Nucleus accumbens (tissue), 56 donors: Measurements from ENCODE around the gene LDHD.
"Not testable (repeated sequence)": the region's sequence is repeated elsewhere in the genome, so short reads cannot be mapped to it uniquely, and the experiment has no call there.

ENCODE experiments used
- DNase-seq, 56 donors: peaks; one replicate each; lab custom pipeline; 2025; lab: John Stamatoyannopoulos, UW

LDHD gene

DNA sequence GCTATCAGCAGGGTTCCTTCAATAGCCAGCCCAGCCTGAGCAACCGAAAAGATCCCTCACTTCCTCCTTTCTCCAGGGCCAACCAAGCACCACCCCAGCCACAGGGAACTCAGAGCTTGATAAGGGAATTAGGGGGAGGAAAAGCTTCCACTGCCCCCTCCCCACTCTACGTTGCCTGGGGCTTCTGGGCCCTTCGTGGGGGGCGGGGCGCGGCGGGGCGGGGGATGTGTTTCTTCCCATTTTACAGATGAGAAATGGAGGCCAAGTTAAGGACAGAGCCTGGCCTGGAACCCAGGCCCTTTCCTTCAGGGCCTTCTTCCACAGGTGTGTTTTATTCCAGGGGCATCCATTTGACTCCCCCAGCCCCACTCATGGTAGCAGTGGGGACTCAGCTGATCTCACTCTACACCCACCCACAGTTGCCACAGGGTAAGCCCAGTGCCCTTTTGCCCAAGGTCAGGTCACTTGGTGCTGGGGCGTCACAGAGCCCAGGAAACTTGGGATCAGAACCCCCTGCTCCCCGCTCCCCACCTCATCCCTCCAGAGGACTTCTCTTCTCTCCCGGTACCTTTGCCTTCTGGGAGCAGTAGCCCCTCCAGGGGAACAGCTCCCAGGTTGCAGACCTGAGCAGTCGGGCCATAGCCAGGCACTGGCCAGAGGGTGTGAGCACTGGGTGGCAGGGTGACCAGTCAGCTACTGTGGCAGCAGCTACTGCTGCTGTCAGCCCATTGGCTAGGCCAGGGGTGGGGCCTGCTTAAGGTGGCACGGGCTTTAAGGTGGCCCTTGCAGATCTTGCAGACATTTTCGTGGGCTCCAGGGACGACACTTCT is at the start of gene LDHD:
LDHD (minus strand) TSS at position 700 of the 830 bp plus-strand sequence; CDS start at position 640, 60 bp downstream.
- DNase-seq: peak in 55 of 56 donors; percentile 24 to 95 (median 81)

DNA sequence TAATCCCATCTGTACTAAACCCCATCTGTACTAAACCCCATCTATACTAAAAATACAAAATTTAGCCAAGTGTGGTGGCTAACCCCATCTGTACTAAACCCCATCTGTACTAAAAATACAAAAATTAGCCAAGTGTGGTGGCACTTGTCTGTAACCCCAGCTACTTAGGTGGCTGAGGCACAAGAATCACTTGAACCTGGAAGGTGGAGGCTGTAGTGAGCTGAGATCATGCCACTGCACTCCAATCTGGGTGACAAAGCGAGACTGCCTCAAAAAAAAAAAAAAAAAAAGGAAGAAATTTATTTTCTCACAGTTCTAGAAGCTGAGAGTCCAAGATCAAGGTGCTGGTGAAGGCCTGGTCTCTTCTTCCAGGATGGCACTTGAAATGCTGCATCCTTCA is 43.8 kb upstream of the LDHD start:
- no peak for DNase-seq

DNA sequence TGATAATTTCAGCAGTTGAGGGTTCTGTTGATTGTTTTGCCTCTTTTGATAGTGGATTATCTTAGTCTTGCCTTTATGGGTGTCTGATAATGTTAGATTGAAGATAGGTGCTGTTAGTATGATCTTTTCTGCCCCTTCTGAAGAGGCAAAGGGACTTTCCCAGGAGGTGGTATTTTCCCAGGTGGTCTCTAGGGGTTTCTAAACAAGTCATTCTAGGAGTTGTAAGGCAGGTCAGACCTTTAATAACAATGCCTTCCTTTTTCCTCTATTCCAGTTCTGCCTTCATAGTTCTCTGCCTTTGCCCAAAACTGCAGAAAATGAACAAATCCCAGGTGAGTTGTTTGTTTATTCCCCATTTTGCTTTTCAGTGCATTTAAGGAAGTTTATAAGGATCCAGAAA is 36.1 kb upstream of the LDHD start:
- DNase-seq: no peak

DNA sequence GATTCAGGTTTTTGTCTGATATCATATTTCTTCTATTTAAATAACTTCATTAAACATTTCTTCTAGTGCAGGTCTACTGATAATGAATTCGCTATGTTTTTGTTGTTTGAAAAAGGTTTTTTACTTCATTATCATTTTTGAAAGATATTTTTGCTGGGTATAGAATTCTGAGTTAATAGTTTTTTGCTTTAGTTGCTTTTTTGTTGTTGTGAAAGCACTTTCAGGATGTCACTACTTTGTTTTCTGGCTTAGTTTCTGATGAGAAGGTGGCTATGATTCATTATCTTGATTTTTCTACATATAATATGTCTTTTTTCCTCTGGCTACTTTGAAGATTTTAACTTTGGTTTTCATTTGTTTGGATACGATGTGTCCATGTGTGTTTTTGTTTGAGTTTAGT is 35.2 kb upstream of the LDHD start:
- no peak for DNase-seq

DNA sequence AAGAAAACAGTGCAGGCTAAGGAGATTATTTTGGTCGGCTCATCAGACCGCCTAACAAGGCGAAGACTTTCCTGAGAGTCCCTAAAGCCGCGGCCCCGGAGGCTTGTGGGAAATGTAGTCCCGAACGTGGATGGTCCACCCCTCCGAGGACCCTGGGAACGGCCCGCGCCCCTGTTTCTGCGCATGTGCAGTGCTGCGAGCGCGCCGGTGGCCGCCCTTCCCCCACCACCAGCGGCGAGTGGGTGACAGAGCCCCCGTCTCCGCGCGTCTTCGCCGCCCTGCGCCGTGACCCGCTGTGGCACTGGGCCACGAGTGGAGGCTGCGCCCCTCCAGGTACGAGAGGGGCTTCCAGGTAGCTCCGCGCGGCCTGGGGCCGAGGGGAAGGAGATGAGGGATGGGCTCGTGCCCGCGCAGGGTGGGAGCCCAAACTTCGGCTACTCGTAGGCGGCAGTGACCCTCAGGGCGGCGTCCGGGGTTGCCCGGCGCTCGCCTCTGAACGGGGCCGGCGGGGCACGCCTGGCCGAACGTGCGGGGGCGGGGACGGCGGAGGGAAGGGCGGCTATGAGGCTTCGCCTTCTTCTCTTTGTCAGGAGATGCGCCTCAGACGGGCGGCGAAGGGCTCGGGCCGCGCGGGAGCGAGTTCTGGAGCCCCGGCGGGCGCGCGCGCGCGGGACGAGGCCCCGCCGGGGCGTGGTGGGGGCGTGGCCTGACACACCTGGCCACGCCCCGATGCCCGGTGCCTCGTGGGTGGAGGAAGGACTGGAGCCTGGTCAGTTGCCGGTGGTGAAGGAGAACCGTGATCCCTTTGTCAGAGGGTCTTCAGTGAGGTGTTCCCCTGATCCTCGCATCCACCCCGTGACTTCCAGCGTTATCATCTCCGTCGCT is 32.0 kb upstream of the LDHD start, which contains the start of gene ZFP1:
ZFP1 (plus strand) TSS at position 214 of the 885 bp plus-strand sequence. CDS start 4,428 bp downstream, outside the sequence.
- peak; percentile 33 to 97 (median 88) for DNase-seq

DNA sequence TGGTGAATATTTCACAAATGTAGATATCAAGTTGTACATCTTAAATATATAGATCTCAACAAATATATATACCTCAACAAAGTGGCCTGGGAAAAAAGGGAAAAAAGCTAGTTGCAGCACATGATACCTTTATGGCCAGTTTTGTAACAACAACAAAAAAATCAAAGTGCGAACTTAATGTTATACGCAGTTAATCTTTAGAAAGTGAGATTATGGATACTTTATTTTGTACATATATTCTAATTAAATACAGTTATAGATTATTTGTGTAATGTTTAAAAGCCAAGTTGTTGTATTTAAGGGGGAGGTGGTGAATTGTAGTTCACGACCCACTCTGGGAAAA is 31.4 kb upstream of the LDHD start:
- DNase-seq: no peak

DNA sequence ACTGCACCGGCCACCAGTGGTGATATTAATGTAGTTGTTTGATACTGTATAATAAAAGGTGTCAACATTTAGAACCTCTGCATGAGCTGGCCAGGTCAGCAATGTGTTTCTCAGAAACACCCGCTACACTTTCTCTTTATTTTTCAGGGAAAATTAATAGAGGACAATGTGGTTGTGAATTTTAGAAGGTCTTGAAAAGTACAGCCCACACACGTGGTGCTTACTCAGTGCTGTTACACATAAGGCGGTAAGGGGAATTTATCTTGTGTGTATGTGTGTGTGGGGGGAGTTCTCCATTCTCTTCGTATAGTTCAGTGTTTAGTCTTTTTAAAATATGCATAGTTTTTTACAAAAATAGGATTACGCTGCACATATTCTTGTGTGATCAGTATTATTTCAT is 27.4 kb upstream of the LDHD start:
- no peak for DNase-seq

DNA sequence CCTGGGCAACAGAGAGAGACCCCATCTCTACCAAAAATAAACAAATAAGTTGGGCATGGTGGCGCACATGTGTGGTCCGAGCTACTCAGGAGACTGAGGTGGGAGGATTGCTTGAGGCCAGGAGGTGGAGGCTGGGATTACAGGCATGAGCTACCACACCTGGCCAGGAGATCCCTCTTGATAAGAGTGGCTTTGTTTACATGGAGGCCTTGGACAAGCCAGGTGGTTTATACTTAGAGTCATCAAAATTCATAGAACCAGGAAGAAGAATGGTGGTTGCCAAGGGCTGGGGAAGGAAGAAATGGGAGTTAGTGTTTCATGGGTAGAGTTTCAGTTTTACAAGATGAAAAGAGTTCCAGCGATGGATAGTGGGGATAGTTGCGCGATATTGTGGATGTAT is 22.9 kb upstream of the LDHD start:
- DNase-seq: no peak

DNA sequence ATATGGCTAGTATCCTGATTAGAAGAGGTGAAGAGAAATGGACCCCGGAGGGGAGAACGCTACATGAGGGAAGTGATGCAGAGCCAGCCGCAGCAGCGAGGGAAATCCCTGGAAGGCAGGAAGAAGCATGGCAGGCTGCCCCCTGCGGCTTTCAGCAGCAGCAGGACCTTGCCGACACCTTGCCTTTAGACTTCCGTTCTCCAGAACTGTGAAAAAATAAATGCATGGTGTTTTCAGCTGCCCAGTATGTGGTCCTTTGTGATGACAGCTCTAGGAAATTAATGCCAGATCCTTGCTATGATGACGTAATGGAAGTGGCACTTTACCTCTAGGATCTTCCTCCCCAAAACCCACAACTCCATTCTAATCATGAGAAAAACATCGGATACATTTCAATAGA is 22.1 kb upstream of the LDHD start:
- no peak for DNase-seq

DNA sequence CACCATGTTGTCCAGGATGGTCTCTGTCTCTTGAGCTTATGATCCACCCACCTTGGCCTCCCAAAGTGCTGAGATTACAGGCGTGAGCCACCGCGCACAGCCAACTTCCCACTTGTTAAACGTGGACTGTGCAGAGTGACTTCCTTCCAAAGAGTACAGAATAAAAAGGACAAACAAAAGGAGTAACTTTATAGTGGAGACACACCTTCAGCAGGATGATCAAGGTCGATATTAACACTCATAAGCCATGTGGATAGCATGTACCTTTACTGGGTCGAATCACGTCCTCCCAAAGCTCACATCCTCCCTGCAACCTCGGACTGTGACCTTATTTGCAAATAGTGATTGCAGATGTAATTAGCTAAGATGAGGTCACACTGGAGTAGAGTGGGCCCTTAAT is 21.7 kb upstream of the LDHD start:
- no peak for DNase-seq

DNA sequence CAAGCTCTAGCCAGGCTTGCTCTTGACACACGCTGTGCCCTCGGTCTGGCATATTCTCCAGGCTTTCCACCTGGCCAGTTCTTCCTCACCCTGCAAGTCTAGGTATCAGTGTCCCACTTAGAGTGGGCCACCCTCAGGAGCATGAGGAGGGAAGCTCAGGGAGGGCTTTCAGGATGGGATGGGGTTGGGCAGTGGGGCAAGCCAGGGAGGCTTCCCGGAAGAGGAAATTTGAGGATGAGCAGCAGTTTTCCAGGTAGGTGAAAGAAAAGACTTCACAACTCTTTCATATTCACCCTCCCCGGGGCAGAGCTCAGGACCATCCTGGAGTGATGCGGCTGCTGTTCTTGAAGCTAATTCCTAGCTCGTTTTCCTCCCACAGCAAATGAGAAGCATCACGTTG is 14.5 kb upstream of the LDHD start:
- DNase-seq: no peak

DNA sequence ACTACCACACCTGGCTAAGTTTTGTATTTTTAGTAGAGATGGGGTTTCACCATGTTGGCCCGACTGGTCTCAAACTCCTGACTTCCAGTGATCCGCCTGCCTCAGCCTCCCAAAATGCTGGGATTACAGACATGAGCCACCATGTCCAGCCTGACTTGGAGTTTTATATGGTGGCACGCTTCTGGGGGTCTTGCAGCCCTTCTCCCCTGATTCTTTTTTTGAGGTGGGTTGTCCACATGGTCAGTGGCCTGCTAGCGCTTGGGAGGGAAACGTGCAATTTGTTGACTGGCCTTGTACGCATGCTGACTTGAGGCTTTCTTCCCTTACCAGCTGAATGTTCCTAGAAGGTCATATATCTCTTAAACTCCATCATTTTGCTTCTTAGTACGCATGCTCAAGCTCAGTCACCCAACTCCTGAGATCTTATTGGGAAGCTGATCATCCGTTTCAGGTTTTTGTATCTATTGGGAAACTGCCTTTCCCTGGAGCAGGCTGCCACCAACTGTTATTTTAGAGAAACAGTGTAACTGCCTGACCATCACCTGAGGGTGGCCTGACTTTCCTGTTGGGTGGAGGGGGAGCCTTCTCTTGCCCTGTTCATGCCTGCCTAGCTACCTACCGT is 13.7 kb upstream of the LDHD start:
- DNase-seq: peak in 1 of 56 donors; percentile 14

DNA sequence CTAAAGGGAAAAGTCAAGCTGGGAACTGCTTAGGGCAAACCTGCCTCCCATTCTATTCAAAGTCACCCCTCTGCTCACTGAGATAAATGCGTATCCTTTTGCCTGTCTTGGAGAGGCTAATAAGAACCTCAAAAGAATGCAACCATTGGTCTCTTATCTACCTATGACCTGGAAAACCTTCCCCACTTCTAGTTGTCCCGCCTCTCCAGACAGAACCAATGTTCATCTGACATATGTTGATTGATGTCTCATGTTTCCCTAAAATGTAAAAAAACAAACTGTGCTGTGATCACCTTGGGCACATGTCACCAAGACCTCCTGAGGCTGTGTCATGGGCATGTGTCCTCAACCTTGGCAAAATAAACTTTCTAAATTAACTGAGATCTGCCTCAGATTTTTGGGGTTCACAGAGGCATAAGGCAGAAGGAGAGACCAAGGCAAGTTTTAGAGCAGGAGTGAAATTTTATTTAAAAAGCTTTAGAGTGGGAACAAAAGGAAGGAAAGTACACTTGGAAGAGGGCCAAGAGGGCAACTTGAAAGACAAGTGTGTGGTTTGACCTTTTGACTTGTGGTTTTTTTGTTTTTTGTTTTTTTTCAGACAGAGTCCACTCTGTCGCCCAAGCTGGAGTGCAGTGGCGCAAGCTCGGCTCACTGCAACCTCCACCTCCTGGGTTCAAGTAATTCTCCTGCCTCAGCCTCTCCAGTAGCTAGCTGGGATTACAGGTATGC is 13.0 kb upstream of the LDHD start:
- DNase-seq: not testable (repeated sequence)

DNA sequence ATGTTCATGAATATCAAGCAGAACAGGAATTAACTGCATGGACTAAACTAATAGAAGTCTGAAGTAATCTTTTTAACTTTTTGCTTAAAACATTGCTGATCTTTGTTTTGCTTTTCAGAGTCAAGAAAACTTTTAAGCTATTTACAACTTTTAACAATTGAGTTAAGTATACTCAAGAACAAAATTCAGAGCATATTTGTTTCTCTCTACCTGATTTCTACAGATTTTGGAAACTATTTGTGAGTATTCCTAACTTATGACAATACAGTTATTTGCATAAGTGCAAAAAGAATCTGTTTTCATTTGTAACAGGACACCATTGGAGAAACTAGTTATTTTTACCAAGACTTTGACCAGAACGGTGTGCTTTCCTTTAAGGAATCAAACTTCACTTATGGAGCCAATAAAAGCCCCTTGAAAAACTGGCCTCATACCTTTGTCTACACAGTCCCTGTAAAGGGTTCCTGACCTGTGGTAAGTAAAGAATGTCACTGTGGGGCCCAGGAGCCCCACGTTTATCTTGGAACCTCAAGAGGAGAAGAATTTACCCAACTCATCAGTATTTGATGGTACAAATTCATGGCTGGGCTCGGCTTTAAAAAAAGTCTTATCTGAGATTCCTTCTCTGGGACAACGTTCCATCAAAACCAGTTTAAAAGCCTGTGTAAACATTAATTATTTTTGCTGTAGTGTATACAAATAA is 11.3 kb upstream of the LDHD start:
- no peak for DNase-seq

DNA sequence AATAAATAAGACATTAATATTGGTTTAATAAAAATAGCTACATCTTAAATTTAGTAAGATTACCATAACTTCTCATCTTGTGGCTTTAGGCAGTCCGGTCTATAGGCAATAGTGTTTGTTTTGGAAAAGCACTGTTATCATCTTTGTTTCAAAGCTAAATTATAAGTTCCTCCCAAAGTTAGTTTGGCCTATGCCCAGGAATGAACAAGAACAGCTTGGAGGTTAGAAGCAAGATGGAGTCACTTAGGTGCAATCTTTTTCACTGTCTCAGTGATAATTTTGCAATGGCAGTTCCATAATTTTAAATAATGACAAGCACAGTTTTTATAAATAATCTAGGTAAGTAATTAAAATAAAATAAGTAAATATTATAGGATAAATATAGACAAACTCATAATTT is 6.0 kb upstream of the LDHD start:
- DNase-seq: no peak

DNA sequence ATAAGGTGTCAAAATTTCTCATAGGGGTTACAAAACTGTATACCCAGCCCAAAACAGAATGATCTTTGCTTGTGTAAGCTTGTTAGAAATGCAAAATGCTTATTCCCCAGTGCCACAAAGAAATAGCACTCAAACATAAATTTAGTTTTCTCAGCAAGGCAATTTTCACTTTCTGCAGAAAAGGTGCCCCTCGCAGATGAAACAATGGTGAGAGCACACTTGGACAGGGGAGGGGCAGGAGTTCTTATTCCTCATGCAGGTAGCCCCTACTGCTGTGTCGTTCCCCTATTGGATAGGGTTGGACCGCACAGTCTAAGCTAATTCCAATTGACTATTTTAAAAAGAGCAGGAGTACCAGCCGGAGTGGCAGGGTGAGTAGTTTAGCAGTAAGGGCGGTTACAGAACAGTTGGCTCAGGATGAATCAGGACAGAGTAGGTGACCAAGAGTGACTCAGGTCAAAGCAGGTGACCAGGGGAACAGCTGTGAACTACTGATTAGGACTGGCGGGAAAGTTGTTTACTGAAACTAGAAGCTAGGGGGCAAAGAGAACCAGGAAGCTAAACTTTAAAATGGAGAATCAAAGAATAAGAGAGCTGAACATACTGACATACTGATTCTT is 5.5 kb upstream of the LDHD start:
- DNase-seq: no peak

DNA sequence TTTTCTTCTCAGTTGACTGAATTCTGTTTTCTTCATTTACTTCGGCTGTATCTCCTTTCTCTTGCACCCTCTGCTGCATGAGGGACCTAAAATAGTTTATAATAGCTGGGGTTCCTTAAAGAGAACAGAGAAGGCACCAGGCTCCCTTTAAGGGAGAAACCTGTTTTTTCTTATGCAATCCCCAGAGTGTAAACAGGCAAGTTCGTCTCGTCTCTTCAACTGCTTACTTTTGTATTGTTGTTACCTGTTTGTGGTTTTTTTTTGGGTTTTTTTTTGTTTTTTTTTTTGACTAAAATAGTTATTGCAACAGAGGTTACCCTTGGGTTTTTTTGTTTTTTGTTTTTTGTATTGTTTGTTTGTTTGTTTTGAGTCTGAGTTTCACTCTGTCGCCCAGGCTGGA is 3.7 kb upstream of the LDHD start:
- no peak for DNase-seq

DNA sequence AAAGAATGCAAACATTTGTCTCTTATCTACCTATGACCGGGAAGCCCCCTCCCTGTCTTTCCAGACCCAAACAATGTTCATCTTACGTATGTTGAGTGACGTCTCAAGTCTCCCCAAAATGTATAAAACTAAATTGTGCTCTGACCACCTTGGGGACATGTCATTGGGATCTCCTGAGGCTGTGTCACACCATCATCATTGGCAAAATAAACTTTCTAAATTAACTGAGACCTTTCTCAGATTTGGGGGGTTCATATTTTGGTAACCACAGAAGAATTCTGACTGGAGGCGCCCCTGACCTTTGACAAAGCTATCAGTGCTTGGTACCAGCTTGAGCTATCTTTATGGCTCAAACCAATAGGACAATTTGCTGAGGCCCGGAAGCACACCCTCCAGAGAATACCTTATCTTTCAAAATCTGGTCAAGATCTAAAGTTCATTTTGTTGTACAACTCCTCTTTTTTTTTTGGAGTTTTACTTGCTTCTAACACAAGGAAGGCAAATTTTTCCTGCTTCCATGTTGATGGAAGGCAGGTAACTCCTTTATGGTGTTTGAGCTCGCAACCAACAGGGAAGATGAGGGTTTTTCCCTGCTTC is 2.5 kb upstream of the LDHD start:
- no peak for DNase-seq

DNA sequence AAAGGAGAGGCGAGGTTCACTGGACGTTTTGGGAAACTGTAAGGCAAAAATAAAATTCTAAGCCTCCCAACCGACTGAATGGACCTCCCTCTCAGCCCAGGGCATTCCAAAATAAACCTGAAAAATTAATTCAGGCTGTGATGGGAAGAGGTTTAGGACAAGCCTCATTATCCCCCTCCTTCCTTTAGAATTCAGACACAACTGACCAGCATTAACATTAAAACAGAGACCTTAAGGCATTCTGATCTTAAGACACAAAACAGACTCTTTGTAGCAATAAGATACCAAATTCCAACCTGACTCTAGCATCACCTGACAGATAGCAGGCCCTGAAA is 298 bp upstream of the LDHD start:
- no peak for DNase-seq
